ENCODE data around the gene NATD1.
A peak's percentile ranks its signal among the peaks of the same experiment; 100 is the strongest.

The NATD1 gene

DNA sequence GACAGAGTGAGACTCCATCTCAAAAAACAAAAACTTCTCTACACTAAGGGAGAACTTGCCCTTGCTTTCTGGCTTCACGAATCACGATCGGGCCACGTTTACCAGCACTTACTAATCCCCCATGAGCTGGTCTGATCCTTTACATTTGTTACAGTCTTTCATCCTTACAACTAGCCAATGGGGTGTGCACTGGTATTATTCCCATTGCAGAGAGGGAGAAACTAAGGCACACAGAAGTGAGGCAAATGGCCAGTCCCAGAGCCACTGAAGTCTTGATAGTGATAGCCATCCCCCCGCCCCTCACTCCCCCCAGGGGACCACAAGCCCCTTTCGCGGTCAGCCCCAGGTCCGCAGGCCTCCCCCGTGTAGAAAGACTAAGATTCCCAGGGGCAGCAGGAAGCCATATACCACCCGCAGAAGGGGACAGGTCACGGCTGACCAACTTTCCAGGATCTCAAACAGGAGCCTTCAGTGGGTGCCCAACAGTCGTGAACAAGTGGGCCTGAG lies 868 bp downstream of the NATD1 start:
- H3K4me3 ChIP-seq (replicated peaks; ENCODE audit: low read depth, low read length): peak overlapping the region; percentile 45
- TF ChIP-seq, protein P1, sequence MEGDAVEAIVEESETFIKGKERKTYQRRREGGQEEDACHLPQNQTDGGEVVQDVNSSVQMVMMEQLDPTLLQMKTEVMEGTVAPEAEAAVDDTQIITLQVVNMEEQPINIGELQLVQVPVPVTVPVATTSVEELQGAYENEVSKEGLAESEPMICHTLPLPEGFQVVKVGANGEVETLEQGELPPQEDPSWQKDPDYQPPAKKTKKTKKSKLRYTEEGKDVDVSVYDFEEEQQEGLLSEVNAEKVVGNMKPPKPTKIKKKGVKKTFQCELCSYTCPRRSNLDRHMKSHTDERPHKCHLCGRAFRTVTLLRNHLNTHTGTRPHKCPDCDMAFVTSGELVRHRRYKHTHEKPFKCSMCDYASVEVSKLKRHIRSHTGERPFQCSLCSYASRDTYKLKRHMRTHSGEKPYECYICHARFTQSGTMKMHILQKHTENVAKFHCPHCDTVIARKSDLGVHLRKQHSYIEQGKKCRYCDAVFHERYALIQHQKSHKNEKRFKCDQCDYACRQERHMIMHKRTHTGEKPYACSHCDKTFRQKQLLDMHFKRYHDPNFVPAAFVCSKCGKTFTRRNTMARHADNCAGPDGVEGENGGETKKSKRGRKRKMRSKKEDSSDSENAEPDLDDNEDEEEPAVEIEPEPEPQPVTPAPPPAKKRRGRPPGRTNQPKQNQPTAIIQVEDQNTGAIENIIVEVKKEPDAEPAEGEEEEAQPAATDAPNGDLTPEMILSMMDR (IDR thresholded peaks at IDR 0.05; ENCODE audit: insufficient read depth, low read length, poor library complexity, severe bottlenecking): no peak
- no peak for DNase-seq (ENCODE audit: extremely low read depth, insufficient read length)

GRCh38 chr17:21251337-21252010 lies 1.7 kb downstream of the NATD1 start:
- H3K4me3 ChIP-seq (replicated peaks; ENCODE audit: low read depth, low read length): no peak overlapping the region
- no peaks in the 10 kb centered on the region for H3K36me3 ChIP-seq (ENCODE audit: control insufficient read depth, insufficient read depth, low read length)
- TF ChIP-seq, protein P1 (IDR thresholded peaks at IDR 0.05; ENCODE audit: insufficient read depth, low read length, poor library complexity, severe bottlenecking): no peak
- no peak for DNase-seq (ENCODE audit: extremely low read depth, insufficient read length)
- H3K27me3 ChIP-seq (replicated peaks; ENCODE audit: control insufficient read depth, insufficient read depth, low read length): peaks cover 2% of the 10 kb centered on the region; the same call in 1 of the 2 replicates

More for the DNA sequence above, 868 bp downstream of the NATD1 start:
- H3K27me3 ChIP-seq (replicated peaks; ENCODE audit: control insufficient read depth, insufficient read depth, low read length): peaks cover 2% of the 10 kb centered on the region; the same call in 1 of the 2 replicates
- no peaks in the 10 kb centered on the region for H3K36me3 ChIP-seq (ENCODE audit: control insufficient read depth, insufficient read depth, low read length)

GRCh38 chr17:21250854-21251253 lies 2.4 kb downstream of the NATD1 start:
- H3K27me3 ChIP-seq (replicated peaks; ENCODE audit: control insufficient read depth, insufficient read depth, low read length): peaks cover 2% of the 10 kb centered on the region; the same call in 1 of the 2 replicates
- H3K36me3 ChIP-seq (ENCODE audit: control insufficient read depth, insufficient read depth, low read length): no peaks in the 10 kb centered on the region
- H3K4me3 ChIP-seq (replicated peaks; ENCODE audit: low read depth, low read length): no peak overlapping the region
- no peak for DNase-seq (ENCODE audit: extremely low read depth, insufficient read length)
- TF ChIP-seq, protein P1 (IDR thresholded peaks at IDR 0.05; ENCODE audit: insufficient read depth, low read length, poor library complexity, severe bottlenecking): no peak

DNA sequence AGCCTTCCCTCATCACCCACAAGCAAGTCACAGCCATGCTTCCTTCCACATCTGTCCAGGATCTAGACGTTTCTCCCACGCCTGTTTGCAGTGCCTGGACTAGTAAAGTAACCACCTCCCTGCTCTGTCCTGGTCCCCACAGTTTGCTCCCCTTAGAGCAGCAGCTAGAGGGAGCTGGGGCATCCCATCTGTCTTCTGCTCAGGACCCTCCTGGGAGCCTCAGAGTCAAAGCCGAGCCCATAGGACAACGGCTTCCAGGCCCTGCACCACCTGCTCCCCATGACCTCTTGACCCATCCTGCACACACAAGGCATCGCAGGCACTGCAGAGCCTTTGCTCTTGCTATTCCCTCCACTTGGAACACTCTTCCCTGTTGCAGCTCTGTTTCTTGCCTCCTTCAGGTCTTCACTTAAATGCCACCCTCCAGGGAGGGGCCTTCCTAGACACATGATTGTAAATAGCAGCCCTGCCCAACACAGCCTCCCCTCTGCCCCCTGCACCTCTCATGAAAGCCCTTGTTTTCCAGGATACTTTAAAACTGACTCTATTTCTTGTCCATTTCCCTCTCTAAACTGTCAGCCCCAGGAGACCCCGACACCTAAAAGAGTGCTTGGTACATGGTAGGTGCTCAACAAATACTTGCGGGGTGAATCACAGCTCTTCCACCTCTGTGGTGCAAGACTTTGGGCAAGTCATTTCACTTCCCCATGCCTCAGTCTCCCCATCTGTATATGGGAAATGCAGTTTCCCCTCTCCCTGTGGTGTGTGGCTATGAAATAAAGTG lies 3.1 kb downstream of the NATD1 start:
- no peaks in the 10 kb centered on the region for H3K36me3 ChIP-seq (ENCODE audit: control insufficient read depth, insufficient read depth, low read length)
- no peak overlapping the region for H3K4me3 ChIP-seq (replicated peaks; ENCODE audit: low read depth, low read length)
- TF ChIP-seq, protein P1 (IDR thresholded peaks at IDR 0.05; ENCODE audit: insufficient read depth, low read length, poor library complexity, severe bottlenecking): no peak
- H3K27me3 ChIP-seq (replicated peaks; ENCODE audit: control insufficient read depth, insufficient read depth, low read length): peaks cover 2% of the 10 kb centered on the region; the same call in 1 of the 2 replicates
- DNase-seq (ENCODE audit: extremely low read depth, insufficient read length): no peak

- no peaks in the 10 kb centered on the region for H3K36me3 ChIP-seq (ENCODE audit: control insufficient read depth, insufficient read depth, low read length)
- TF ChIP-seq, protein P1 (IDR thresholded peaks at IDR 0.05; ENCODE audit: insufficient read depth, low read length, poor library complexity, severe bottlenecking): no peak
- DNase-seq (ENCODE audit: extremely low read depth, insufficient read length): no peak
- H3K27me3 ChIP-seq (replicated peaks; ENCODE audit: control insufficient read depth, insufficient read depth, low read length): peaks cover 2% of the 10 kb centered on the region; the same call in 1 of the 2 replicates
- H3K4me3 ChIP-seq (replicated peaks; ENCODE audit: low read depth, low read length): no peak overlapping the region
Observed at GRCh38 chr17:21249086-21249795, 4.0 kb downstream of the NATD1 start.
